ENCODE data around the gene STUB1. TPM values are rescaled to one million over a fixed set of nuclear protein-coding genes. Genes with fewer than 3 reads are reported as not detected.
"Not testable (repeated sequence)": the region's sequence is repeated elsewhere in the genome, so short reads cannot be mapped to it uniquely, and the experiment has no call there.

The STUB1 gene
- total RNA-seq, 1 donor from 2014 or later, result 88.1 TPM

- peak; percentile 83 for DNase-seq
These were observed 1.1 kb upstream of the STUB1 start for GRCh38 chr16:678858-679813.

GRCh38 chr16:680625-680945 lies 375 bp downstream of the STUB1 start:
- DNase-seq, result no peak

- no peak for DNase-seq
These were observed 946 bp downstream of the STUB1 start for GRCh38 chr16:680967-681745.

GRCh38 chr16:681746-682427 lies 1.7 kb downstream of the STUB1 start:
- DNase-seq, result no peak

GRCh38 chr16:682493-683395 lies 2.5 kb downstream of the STUB1 start:
- no peak for DNase-seq

GRCh38 chr16:683396-684070 lies 3.3 kb downstream of the STUB1 start:
- DNase-seq, result no peak

GRCh38 chr16:684071-684794 lies 4.0 kb downstream of the STUB1 start, which contains the start of gene JMJD8:
JMJD8 (minus strand) TSS chr16:684334; CDS start chr16:684319, 15 bp downstream.
- DNase-seq, result peak; percentile 98

GRCh38 chr16:684961-685696 lies 4.9 kb downstream of the STUB1 start:
- no peak for DNase-seq

- DNase-seq, result no peak
These were observed 5.8 kb downstream of the STUB1 start for GRCh38 chr16:685967-686366.

GRCh38 chr16:686459-687260 lies 6.5 kb downstream of the STUB1 start:
- DNase-seq, result no peak

GRCh38 chr16:687499-687898 lies 7.3 kb downstream of the STUB1 start:
- DNase-seq, result no peak

GRCh38 chr16:689175-689897 lies 9.1 kb downstream of the STUB1 start:
- no peak for DNase-seq

GRCh38 chr16:691242-691641 lies 11.0 kb downstream of the STUB1 start:
- not testable (repeated sequence) for DNase-seq

GRCh38 chr16:692356-693108 lies 12.3 kb downstream of the STUB1 start:
- no peak for DNase-seq

GRCh38 chr16:693364-693763 lies 13.2 kb downstream of the STUB1 start:
- no peak for DNase-seq

- no peak for DNase-seq
These were observed 13.6 kb downstream of the STUB1 start for GRCh38 chr16:693766-694165.

- DNase-seq, result no peak
These were observed 14.1 kb downstream of the STUB1 start for GRCh38 chr16:694187-694862.

Measured in tongue (tissue), 2 donors.